ENCODE results near the gene TBX19.

Gene TBX19

DNA sequence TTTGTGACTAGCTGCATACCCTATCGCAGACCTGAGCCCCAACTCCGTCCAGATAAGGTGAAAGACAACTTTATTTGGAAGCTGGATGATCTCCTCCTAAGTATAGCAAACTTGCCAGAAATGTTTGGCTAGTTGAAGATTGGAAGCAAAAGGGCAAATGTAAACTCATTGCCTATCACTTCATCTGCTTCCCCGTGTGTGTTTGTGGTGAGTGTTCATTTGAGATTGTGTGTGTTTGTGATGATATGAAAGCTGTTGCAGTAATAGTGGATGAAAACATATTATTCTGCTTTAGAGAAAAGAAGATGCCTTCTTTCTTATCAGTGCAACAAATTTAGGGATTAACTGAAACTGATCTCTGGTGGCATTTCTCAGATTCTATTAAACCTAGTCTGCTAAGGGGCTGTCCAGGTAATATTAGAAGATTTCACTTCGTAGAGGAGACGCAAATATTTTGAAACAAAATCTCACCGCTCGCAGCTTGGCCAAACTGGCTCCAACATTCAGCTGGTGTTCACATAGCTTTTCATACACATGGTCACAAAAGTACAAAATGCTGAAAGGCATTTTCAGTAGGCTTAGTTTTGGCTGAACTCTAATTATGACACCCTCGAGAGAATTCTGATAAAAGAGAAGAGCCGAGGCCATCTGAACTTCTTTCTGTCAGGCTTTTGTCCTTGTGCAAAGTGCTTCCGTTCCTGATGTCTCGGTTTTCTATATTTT lies 1.1 kb downstream of the TBX19 start:
- no peak for DNase-seq

DNA sequence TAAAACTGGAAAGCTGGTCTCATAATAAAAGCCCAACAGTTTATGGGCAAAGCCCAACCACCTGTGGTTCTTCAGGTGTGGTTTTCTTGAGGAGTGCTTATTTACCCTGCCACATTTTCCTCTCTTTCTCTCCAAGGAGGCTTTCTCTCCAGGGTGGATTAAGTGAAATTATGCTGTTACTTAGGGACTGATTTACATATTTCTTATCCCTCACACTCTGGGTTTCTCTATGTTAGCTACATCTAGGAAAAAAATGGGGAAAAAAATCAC lies 4.8 kb downstream of the TBX19 start:
- no peak for DNase-seq

DNA sequence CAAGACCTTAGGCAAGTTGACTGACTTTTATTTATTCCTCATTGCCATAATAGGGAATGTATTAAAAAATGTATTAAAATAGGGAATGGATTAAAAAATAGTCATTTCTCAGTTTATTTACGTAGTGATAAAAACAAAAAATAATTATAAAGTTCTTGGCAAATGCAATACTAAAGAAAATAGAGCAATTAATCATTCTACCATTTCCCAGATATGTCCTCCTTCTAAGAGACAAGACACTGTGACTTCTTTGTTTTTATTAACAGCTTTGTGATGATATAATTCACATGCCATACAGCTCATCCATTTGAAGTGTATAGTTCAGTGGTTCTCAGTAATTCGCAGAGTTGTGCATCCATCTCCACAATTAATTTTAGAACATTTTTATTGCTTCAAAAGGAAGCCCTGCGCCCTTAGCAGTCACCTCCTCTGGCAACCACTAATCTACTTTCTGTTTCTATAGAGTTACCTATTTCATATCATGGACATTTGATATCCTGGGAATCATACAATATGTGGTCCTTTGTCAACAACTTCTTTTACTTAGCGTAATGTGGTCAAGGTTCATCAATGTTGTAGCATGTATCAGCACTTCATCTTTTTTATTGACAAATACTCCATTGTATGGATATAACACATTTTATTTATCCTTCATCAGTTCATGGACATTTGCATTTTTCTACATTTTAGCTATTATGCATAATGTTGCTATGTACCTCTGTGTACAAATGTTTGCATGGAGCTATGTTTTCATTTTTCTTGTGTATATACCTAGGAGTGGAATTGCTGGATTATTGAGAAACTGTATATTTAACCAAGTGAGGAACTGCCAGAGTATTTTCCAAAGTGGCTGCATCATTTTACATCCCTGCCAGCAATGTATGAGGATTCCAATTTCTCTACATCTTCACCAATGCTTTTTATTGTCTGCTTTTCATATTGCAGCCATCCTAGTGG lies 5.6 kb downstream of the TBX19 start:
- DNase-seq = no peak

DNA sequence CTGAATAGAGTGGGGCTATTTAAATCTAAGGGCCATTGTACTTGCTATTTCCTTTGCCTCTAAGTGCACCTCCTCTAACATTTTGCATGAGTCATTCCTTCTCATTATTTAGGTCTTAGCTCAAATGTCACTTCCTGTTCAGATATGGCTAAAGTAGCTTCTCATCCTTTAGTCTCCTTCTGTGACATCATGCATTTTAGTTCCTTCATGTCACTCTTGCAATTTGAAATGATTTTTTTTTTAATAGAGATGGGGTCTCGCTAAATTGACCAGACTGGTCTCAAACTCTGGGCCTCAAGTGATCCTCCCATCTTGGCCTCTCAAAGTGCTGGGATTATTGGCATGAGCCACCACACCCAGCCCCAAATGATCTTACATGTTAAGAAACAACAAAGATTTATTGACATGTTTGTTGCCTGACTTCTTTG lies 6.6 kb downstream of the TBX19 start:
- no peak for DNase-seq

DNA sequence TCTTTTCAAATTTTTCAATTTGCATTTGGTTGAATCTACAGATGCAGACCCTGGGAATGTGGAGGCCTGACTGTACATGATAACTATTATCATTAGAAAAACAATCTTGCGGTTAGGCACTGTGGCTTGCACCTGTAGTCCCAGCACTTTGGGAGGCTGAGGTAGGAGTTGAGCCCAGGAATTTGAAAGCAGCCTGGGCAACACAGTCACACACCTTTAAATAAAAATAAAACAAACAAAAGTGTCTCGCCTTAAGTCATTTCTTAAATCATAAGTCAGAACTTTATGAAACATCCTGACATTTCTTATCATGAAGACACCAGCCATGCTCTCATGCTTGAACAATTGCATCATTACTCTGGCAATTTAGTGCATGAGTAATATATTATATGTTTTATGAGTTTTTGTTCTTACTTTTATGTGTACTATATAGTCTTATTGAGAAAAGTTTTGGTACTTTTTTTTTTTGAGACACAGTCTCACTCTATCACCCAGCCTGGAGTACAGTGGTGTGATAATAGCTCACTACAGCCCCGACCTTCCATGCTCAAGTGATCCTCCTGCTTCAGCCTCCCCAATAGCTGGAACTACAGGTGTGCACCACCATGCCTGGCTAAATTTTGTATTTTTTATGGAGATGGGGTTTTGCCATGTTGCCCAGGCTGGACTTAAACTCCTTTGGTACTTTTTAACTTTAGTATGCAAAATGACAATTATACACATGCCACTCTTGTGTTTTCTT lies 7.8 kb downstream of the TBX19 start:
- no peak for DNase-seq

DNA sequence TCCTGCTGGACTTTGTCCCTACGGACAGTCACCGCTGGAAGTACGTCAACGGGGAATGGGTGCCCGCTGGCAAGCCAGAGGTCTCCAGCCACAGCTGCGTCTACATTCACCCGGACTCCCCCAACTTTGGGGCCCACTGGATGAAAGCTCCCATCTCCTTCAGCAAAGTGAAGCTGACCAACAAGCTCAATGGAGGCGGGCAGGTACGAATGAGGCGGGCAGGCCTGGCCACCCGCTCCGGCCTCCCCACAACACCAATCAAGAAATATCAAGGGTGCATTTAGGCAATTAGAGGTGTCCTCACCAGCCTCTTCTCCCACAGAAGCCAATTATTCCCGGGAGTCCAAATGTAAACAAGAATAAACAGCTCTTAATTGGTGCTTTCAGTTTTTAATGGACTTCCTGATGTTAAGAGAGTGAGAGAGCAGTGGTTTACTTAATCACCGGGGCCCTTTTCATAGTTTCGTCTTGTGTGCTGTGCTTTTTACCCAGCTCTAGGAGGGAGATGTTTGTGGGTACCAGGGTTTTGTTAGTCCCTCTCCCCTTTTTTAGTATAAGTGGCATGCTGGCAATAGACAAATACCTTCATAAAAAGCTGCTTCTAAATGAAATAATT lies 10.7 kb downstream of the TBX19 start:
- no peak for DNase-seq

DNA sequence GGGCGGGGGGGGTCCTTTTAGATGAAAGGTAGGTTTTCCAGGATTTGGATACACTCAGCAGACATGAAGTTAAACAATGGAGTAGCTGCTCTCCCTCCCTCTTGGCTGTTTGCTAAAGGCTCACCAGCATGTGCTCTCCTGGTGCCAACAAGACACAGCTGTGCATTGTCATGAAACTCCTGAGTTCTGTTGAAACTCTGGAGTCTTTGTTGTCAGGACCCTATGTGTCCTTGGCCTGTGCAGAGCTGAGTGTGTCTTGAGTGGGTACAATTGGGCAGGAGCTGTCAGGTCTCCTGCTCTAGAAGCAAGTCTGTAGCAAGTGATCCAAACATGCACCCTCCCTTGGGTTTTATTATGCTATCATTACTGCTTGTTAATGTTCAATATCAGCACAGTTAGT lies 12.7 kb downstream of the TBX19 start:
- no peak for DNase-seq

DNA sequence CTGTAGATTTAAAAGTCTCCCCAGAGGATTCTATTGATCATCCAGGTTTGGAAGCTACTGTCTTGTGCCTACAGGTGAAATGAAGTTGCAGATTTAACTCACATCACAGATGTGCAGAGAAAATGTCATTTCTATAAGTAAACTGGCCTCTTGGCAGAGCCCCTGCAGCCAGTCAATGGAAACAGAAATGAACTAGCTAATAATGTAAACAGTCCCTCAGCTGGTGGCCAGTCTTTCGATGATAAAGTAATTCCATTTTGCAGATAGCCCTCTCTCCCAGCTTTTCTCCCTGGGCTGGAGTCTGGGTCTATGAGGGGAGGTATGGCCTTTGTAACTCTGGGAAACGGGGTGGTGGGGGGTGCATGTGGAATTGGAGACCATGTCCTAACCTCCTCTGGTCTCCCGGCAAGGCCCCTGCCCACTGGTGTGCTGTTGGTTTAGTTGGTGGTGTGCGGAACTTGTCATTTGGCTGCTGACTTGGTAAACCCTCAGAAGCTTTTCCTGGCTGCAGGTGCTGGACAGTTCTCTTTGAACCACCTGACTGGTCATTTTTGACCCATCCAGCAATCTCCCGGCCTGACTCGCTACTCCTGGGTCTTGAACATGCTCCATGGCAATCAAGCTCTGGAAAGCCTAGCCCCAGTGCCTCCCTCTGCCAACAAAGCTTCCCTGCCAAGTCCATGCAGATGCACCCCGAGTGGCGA lies 14.9 kb downstream of the TBX19 start:
- no peak for DNase-seq

DNA sequence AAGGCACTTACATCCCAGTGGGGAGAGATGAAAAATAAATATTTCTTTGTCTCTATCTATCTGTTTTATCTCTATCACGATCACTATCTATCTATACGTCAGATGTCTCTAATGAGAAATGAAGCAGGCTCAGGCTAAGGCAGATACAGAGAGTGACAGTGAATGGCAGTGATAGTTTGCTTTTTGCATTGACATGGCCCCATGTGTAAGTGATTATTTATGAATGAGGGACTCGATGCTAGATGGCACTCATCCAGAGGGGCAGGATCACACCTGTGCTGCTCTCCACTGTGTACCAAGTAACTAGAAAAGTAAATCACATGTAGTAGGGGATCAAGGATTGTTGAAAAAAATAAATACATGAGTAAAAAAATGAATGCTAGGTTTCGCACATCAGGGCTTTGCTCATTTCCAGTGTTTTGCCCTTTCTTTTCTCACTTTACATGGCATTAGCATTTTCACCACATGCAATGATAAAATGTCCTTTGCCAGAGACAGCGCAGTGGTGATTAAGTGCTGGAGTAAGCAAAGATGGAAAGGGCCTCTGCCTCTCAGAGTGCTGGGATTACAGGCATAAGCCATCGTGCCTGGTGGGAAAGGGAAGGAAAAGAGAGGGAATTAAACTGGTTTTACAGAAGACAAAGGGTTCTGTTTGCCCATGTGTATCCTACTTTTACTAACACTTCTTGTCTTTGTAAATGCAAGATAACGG lies 16.5 kb downstream of the TBX19 start:
- DNase-seq = no peak

DNA sequence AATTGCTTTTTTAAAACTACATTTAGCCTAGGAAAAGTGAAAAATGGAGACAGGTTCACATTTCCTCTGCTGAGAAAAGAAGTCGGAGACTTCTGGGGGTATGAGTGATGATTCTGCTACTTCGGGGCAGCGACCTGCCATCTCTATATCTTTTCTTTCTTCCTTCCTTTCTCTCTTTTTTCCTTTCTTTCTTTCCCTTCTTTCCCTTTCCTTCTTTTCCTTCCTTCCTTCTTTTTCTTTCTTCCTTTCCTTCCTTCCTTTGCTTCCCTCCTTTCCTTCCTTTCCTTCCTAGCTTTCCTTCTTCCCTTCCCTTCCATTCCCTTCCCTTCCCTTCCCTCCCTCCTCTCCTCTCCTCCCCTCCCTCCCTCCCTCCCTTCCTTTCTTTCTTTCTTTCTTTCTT lies 17.8 kb downstream of the TBX19 start:
- DNase-seq = no peak

DNA sequence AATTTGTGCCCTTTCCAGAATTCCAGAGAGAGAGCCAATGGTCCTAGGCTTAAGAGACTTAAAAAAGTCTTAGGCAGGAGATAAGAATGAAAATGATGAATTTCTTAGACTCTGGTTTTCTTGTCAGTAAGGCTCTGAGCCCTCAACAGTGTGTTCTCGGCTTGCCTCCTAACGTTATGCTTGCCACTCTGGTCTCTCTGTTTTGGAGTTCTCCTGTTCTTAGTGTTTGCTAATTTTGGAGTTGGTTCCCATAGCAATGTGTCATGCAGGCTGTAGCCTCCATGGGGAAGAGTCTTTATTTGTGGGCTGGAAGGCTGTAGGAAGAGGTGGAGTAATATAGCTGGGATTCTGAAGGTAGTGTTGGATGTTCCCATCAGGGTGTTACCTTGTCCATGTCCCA lies 19.9 kb downstream of the TBX19 start:
- no peak for DNase-seq

DNA sequence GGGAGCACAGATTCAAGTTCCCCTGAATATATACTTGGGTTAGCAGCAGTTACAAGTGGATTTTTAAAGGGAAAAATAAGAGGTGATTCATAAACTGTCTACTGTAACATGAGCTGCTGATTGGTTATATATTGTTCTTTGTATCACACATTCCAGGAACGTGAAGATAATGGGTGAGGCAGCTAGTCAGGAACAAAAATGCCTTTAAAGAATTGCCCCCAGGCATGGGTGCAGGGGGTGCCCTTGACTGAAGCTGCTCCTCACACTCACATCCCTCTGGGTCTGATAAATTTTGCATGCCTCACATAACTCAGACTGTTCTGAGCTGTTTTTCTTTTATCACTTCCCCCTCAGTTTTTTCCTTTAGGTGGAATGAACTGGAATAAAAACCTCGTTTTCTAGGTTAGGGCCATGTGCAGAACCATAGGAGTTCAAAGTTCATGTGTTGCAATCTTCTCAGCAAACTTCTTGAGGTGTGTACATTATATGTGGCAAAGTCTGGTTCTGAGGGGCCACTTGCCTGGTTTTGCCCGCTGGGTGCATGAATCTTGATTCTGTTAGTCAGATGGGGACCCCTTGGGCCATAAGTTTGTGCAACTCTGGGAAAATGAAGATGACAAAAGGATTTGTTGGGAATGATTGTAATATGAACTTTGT lies 21.1 kb downstream of the TBX19 start:
- DNase-seq = no peak

DNA sequence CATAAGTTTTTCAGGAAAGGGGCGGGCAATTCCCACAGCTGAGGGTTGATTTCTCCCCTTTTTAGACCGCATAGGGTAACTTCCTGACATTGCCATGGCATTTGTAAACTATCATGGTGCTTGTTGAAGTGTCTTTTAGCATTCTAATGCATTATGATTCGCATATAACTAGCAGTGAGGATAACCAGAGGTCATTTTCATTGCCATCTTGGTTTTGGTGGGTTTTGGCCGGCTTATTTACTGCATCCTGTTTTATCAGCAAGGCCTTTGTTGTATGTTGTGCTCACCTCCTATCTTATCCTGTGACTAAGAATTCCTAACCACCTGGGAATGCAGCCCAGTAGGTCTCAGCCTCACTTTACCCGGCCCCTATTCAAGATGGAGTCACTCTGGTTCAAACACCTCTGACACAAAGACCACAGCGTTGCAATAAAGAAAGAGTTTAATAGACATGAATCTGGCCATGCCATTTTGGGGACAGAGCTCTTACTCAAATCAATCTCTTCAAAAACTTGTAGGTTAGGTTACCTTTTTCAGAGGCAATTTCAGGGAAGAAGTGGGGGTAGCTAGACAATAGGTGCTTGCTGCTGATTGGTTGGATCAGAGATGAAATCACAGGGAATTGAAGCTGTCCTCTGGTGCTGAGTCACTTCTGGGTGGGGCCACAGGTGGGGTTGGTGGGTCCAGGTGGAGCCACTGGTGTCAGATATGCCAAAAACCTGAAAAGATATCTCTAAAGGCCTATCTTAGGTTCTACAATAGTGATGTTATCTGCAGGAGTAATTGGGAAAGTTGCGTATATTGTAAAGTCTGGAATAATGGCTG lies 23.3 kb downstream of the TBX19 start:
- no peak for DNase-seq

DNA sequence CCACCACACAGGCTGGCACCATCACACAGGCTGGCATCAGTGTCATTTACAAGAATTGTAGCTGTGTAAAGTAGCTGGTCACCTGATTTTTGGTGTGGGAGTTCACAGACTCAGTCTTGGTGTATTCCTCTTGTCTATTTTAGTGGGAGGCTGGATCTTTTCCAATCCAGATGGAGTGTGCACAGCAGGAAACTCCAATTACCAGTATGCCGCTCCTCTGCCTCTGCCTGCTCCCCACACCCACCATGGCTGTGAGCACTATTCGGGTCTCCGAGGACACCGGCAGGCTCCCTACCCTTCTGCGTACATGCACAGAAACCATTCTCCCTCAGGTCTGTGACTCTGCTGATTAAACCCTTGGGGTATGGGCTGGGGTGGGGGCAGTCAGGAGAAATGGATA lies 24.2 kb downstream of the TBX19 start:
- no peak for DNase-seq

DNA sequence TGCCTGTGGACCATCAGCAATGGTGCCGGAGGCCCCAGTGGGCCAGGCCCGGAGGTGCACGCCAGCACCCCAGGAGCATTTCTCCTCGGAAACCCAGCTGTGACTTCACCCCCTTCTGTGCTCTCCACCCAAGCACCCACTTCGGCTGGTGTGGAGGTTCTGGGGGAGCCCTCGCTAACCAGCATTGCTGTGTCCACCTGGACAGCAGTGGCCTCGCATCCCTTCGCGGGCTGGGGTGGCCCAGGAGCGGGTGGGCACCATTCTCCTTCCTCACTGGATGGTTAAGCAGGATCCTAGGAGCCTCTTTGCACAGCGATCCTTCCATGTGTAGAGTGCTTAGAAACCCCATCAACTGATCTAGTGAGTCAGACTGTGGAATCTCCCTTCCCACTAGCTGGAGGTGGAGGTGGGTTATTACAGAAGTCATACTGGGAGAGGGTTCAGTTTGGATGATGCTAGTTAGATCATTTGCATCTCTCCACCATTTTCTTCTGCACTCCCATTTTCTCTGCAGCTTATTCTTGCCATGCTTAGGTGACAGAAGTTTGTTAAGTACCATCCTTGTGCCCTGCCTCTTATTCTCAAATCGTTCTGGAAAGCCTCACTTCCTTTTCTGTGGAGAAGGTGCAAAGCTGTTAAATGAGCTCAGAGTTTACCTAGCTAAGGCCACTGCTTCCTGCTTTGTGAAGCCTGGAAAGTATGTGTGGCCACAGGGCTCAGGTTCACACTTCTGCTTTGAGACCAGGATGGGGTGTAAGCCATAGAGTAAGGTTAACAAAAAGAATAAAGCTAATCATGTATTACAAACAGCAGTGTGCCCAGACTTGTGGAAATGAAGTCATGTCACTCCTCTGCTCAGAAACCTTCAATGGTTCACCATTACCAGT lies 32.3 kb downstream of the TBX19 start:
- DNase-seq = no peak

DNA sequence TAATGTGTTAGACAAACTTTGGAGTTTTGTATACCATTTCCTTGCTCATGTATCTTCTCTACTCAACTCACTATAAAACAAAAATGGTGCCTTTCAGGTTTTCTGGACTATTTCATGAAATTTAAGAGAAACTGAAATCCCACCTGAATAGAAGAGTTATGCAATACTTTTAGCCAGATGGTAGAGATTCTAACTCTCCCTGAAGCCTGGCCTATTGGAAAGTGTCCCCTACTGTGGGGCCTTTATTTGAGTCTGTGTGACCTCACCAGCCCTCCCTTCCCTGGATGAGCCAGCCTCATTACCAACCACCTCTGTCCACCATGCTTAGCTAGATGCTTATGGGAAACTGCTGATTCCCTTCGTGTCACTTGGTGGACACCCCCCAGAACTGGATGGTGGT lies 35.5 kb downstream of the TBX19 start:
- DNase-seq = no peak

DNA sequence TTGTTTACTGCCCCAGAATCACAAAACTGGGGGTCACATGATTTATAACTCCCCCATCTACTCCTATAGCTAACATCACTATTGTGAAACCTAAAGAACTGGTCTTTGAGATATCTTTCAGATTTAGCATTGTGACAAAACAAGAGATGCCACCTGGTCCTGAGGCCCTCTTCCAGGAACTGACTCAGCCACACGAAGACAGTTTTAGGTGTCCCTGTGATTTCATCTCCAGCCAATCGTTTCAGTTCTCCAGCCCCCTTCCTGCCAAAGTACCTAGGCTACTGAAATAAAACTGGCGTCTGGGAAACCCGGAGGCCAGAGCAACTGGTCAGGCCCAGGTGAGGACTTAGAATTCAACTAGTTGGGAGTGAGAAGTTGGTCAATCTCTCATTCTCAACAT lies 36.6 kb downstream of the TBX19 start:
- DNase-seq = no peak

DNA sequence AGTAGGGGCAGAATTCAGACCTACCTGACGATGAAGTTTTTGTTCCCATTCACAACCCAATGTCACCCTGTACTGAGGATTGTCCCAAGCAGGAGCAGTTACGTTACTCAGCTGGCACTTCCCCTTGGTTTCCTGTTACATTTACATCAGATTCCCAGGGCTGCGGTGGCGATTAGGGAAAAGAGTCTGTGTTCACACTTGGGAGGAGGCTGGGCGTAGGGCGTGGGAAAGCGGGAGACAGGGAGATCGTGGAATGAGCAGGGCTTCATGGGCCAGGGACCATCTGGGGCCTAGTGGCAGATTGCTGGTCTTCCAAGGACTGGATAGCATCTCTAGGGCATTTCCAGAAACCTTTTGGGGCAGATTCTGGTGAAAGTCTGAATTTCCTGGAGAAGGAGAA lies 39.0 kb downstream of the TBX19 start:
- no peak for DNase-seq

DNA sequence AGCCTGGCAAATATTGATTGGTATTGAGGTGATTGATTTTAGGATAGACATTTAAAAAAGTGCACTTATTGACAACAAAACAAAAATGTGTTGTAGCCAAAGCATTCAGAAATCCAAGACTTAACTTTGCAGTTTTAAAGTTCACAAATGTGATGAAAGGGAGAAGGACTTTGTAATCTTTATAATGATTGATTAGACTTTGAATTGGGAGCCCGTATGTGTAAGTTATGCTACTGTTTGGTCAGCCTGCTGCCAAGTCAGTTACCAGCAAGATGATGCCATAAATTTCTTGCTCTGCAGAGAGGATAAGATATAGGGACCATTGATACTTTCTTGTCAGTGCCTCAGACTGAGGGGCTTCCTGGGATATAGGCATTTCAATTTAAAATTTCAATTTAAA lies 39.5 kb downstream of the TBX19 start:
- DNase-seq = no peak
